HG03442 (cell line): ENCODE data around the gene USP6NL.

Experiments
- ATAC-seq: cut with Tn5 transposase; IDR thresholded peaks from one replicate; pipeline ENCODE4 v1.9.1; 2021; ENCODE audit warnings: mild to moderate bottlenecking, moderate library complexity; ENCODE audit not compliant: unreplicated experiment

USP6NL gene

DNA sequence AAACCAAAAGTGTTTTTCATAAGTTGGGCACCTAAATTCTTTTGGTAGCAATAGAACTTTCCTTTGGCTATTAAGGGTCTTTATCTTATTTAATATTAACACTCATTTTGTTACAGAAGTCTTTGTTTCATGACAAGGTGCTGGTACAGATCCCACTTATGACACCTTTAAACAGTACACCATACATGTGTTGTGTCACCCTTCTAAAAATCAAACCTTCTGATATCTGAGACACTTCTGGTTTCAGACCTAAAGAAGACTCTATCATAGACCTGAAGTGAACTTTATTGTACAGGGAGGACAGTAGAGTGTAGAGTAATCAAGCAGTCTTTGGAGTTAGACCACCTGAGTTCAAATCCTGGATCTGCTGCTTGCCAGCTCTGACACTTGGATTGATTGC, 5.8 kb upstream of the USP6NL start:
- no peak for ATAC-seq

DNA sequence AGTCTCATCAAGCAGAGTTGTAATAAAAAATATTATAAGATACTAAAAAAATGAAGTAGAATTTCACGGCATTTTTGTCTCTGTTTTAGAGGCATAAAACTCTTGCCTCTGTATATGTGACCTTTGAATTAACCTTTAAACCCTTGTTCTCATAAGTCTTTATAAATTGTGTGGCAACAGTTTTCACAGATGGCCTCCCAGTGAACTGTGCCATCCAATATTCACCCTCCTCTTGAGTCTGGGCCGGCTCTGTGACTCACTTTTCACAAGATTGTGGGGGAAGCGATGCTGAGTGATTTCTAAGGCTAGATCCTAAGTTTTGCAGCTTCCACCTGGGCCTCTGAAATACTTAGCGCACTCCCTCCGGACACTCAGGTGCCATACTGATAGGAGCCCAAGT, 4.6 kb upstream of the USP6NL start:
- ATAC-seq = no peak

DNA sequence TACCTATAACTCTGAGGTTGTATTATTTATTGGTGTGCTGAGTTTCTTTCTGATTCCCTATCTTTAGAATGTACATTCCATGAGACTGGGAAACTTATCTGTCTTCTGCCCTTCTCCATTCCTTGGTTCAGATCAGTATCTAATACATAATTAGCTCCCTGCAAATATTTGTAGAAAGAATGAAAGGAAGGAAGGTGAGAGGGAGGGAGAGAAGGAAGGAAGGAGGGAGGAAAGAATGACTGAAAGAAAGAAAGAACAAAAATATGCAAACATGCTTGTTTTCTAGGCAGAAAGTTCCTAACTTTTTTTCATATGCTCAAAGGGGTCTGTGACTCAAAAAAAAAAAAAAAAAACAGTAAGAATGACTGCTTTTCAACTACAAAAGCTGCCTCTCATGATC, 3.9 kb upstream of the USP6NL start:
- ATAC-seq = no peak

DNA sequence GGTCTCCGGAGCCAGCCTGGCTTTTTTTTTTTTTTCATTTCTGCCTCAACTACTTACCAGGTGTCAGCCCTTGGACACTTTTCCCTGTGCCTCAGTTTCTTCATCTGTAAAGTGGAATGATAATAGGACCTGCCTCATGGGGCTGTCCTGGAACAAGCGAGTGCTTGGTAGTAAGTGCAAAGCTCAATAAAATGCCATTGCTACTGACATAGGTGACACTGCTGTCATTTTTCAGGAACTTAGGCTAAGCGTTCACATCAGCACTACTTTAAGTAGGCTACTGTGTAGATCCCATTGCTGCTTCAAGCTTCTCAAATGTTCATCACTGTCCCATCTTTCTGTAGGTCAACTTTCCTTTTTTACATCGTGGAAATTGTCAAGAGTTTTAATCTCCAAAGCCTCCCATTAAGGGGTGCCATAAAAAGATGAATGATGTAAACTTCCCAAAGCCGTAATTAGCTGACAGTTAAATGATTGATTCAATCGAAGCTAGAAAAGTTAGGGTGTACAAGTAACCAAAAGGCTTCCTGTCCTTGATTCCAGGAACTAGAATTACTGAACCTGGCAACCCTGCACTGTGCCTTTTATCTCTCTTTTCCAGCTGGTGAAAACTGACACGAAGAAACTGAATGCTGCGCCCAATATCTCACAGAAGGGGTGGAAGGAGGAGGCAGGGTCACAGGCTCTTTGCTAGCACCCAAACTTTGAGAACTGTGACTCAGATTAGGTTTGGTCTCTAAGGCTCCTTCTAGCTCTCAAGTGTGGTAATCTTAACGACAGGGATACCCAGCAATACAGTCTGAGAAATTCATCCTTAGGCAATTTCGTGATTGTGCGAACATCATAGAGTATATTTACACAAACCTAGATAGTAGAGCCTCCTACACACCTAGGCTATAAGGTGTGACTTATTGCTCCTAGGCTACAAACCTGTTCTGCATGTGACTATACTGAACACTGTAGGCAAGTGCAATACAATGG, 861 bp upstream of the USP6NL start:
- ATAC-seq = no peak

DNA sequence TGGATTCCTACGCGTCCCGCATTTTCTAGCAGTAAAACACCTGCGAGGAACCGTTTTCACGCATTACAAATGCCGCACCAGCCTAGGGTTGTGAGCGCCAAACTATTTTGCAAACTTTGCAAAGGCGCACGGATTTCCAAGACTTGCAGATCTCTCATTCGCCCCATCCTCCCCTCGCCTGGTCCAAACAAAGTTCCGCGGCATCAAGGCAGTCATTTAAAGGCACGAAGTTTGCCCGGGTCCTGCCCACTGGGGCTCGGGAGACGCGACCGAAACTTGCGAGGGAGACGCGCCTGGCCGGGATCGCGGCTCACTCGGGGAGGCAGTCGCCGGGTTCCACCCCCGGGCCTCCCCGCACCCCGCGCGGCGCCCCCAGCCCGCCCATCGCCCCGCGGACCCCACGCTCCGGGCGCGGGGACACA, 613 bp downstream of the USP6NL start:
- peak; percentile 20 for ATAC-seq

DNA sequence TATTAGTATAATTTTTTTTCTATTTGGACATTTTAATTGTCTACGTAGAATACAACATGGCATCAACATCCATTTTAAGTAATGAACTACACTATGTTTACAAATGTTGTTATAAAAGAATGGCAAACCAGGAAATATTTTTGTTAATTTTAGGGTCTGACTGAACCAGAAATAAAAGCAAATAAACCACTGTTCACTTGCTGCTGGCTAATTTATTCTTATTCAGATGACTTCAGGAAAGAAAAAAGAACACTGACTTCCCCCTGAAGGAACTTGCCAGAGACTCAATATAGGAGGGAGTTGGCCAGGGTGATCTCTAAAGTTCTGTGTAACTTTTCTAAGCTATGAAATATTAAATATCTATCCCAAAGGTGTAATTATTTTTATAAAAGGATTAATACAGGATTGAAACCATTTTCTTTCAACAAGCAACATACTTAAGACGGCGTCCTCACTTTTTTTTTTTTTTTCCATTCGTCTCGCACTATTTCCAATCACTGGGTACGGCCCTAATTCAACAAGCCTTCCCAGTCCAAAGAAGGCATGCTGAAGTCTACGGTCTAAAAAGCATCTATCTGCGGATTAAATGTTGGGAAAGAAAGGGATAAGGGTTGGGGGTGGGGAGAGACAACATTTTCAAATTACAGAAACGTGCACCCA, 1.2 kb downstream of the USP6NL start:
- no peak for ATAC-seq

DNA sequence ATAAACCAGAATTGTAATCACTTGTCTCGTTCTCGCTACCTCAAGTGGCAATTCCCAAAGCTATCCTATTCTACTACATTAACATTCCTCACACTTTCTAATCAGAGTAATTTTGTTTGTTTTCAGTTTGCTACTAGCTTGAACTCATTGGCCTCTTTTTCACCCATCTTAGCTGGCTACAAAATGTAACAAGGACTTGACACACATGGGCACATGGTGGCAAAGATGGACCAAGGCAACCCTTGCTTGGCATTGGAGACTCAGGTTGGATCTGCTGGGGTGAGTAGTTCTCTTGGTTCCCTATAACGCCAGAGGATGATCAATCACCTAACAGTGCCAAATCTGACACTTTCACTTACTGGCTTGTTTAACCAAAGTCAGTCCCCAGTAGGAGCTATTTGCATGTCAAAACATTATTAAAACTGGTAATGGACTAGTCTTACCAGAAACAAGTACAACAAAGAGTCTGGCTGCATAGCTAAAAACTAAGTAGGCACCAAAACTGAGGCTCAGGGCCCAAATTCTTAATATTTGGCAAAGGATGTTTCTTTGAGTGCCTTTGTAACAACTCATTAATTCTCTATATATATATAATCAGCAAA, 1.9 kb downstream of the USP6NL start:
- ATAC-seq = peak; percentile 24

DNA sequence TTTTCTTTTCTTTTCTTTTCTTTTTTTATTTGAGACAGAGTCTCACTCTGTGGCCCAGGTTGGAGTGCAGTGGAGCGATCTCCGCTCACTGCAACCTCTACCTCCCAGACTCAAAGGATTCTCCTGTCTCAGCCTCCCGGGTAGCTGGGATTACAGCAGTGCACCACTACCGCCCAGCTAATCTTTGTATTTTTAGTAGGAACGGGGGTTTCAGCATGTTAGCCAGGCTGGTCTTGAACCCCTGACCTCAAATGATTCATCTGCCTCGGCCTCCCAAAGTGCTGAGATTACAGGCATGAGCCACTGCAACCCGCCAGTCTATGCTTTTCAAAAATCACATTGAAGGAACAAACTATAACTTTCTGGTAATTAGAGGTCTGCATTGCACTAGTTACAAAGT, 2.4 kb downstream of the USP6NL start:
- no peak for ATAC-seq

DNA sequence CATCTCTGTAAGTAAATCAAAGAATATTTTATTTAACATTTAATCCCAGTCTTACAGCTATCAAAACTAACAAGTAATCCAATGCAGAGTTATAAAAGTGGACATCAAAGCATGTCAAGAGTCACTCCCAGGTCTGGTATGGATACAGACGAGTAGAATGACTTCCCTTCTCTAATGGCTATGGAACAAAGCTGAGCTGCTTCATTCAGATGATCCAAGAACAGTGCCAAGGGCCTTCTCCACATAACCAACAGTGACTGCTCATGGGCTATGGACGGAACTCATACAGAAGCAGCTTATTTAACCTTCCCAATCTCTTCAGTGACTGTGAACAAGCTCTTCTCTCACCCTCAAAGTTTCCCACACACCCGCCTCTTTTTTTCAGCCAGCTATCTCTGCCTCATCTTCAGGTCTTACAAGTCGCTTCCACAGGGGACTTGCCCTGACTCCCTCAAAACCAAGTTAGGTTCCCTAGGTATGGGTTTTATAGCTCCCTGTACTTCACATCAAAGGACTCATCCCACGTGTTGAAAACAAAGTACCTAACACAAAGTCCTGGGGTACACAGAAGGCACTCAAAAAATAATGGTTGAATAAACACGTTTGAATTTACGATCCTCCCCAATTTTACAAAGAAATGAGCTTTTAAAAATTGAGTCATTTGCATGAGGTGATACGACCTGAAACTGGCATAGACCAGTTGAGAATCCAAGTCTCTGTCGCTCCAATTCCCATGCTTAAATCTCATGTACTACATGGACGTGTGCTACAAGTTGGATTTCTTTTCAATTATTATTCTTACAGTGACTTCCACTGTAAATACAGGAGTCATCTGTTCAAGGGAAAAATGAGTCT, 3.1 kb downstream of the USP6NL start:
- no peak for ATAC-seq

DNA sequence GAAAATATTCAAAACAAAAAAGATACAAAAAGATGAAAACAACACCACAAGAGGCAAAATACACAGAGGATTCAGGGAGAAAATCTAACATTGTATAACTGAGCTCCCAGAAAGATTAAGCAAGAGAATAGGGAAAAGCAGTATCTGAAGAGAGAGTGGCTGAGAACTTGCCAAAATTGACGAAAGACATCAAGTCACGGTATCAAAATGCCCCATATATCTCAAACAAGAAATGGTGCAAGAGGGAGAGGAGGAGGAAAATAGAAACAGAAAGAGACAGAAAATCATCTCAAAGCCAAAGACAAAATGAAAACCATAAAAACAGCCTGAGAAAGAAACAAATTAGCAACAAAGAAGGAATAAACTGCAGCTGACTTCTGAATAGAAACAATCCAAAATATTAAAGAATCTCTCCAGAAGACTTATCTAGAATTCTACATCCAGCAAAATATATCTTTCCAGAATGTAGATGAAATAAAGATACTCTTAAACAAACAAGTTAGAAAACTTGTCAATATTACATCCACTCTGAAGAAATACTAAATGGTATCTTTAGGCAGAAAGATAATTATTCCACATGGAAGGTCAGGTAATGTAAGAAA, 5.5 kb downstream of the USP6NL start:
- no peak for ATAC-seq

DNA sequence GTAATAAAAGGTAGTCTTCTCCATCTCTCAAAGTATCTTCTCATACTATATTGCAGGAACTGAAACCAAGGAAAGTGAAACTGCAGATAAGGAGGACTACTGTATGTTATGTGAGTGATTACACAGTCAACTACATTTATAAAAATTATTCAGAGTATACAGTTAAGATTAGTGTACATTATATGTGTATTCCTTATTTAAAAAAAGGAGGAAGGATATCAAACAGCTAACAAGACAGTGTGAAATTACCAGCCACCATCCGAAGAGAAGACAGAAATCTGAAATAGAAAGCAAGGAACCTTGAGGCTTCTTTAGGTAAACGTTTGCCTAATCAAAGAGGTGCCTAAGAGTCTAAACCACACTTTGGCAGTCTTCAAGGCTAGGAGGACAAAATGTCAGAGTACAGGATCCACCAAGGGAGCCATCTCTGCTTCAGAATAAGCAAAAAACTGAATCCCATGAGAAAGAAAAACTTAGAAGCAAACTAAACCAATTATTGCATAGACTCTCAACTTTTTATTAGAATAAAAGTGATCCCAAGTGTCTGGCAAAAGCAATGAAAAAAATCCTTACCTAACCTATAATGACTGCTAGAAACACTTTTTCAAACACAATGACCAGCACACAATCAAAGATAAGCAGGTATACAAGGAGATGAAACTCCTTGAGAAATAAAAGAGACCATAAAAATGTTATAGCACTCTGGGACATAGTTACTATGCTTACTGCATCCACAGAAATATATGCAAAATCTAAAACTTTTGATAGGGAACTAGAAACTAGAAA, 6.4 kb downstream of the USP6NL start:
- ATAC-seq = peak; percentile 31

DNA sequence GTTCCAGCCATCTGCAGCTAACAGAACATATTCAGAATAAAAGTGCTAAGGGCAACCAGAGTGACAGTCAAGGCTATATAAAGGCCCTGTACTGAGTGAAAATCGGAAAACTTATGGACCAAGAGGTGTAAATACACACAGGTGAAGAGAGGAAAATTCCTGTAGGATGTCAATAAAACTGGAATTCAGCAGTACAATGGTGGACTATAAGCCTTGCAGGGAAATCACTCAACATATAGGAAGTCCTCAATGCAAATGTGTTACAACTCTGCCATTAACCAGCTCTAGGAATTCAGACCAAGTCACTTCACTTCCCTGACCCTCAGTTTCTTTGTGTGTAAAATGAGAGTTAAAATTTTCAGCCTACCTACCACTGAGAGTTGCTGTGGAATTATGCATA, 7.7 kb downstream of the USP6NL start:
- no peak for ATAC-seq

DNA sequence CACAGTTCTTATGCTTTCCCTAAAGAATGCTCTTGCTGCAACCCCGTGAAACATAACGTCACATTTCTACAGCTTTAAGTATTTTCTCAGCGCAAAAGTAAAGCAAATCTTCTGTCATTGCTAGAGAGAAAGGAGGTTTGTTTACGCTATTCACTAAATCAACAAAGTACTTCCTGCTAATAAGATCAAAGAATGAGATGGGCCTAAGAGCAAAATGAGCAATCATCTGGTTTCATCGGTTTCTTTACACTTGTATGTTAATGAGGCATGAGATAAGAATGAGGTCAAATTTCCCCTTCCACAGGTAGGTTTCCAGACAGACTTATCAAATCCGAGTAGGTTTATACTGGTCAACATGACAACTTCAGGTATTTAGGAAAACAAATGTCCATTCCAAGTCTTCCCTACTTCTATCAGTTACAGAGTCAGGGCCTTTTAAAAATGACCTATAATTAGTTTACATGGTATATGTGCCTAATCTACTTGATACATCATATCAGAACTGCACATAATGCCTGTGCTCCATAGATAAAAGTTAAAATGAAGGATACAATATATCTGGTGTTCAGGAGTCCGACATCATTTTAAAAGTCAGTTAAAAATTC, 8.4 kb downstream of the USP6NL start:
- peak; percentile 39 for ATAC-seq

DNA sequence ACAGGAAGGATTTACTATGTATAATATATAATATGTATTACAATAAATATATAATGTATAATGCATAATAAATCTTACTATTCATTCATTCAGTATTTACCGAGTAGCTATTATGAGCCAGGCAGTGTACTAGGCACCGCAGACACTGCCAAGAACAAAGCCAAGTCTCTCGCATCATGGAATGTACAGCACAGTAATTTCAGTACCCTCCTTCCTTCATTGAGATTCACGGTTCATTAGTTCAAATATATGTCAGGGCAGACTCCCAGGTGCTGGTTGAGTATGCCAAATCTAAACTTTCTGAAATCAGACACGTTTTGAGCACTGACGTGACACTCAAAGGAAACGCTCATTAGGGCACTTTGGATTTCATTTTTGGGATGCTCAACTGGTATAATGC, 9.1 kb downstream of the USP6NL start:
- ATAC-seq = no peak

DNA sequence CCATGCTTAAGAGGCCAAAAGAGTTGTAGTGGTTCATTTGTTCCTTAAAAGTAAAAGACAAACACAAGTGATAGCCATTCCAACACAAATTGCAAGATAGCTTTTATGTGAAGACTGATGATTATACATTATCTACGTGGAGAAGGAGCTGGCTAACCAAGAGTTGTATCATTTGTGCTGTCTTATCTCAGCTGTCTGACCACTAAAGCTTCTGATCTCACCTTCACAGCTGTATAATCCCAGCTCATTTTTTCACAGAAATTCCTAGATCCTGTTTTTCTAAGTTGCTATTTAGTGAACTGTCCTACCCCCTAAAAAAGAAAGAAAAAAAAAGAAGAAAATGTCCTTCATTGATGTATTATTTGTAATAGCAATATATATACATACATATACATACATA, 9.8 kb downstream of the USP6NL start:
- ATAC-seq = no peak

DNA sequence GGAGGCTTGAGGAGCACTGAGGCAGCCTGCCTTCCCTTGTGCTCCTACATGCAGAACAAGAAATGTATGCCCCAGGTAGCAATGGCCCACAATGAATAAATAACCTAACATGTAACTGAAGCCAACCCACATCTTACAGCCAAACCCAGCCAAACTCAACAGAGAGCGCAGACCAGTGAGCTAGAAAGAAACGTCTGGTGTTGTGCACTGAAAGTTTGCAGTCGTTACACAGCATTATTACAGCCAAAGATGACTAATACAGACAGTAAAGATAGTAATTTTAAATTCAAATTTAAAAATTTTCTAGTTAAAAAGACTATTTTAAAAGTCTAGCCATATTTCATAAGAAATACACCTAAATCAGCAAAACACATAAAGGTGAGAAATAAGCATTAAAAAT, 11.2 kb downstream of the USP6NL start:
- no peak for ATAC-seq

DNA sequence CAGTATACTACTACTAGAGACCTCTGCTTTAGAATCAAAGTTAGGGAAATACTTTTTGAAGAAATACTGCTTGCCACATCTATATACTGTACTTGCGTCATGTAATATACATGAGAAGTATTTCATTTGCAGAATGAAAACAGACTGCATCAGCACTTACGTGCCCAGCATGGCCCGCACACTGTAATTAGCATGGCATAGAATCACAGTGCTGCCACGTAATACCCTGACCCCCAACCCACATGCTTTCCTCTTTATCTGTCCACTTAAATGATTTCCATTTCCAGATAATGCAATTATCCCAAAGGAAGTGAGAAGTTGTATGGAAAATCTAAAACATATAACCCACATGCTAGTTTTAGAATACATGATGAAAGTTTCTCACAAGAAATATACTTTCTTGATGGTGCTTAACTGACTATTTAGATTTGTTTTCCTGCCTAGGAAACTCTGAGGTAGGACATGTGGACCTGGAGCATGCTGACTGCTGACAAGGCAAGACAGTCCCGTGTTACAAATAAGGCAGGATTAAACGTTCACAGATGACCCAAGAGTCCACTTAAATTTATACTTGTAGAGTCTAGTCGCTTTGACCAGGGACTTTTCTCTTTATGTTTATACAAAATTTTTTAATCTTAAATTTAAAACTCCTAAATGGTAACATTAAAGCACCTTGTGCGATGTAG, 12.6 kb downstream of the USP6NL start:
- ATAC-seq = no peak

DNA sequence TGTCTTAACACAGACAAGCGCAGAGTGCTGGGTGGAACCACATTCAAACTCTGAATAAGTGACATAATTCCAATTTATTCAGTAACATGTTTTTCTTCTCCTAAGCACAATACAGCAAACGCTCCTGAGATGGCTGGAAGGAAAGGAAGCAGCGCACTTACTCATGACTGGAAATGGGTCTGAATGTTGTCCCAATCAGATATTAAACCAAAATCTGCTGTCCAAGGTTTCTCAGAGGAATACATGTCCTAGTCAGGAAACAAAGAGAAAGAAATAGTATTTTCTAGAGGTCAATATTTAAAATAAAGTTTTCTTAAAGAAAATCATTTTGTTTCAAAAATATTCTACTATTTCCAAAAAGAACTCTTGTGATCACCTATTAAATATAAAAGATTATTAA, 14.0 kb downstream of the USP6NL start:
- no peak for ATAC-seq

DNA sequence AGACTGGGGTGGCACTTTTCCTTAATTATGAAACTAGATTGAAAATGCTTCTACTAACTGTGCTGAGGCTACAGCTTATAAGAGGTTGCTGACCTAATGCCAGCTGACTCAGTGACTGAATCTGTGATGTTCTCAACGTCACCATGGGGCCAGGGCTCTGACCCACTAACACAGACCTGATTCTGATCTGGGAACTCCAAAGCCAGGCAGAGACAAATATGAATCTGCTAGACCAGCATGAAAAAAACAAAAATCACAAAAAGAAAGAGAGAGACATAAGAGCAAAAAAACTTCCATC, 16.1 kb downstream of the USP6NL start:
- no peak for ATAC-seq
